Astrocyte of the cerebellum (primary cell): ENCODE data around the gene RSRC1.

Experiments
- DNase-seq: peaks from one replicate; pipeline ENCODE4 v3.0.0-alpha.2; 2011; ENCODE audit warnings: low read depth
- H3K4me3 ChIP-seq: 2 replicates; pipeline ENCODE4 v1.5.1; 2011; ENCODE audit warnings: mild to moderate bottlenecking, low read depth, low read length, moderate library complexity
- in situ Hi-C: cut with HindIII; loops from 2 replicates; pipeline ENCODE4 v1.10.0; 2017; ENCODE audit warnings: low sequenced_read_pairs
- TF ChIP-seq, protein P1 (sequence below): IDR thresholded peaks from 2 replicates; pipeline ENCODE4 v1.5.1; 2012; ENCODE audit warnings: low read length, low read depth, moderate library complexity, mild to moderate bottlenecking; ENCODE audit errors: missing control alignments

Gene RSRC1

DNA sequence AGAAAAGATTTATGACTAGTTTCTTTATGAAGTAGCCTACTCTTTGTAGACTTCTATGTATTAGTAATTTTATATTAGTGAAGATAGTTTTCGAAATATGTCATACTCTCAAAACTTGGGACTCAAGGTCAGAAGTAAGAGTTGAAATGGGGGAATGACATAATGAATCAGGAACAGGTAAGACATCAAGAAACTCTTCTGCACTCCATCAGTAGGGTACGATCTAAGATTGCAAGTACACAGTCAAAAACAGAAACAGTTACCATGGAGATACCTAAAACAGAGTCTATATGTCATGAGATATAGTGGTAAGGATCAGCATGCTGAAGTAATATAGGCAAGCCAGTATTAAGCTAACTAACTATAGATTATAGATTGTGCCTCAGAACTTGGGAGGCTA is 274.1 kb downstream of the RSRC1 start:
- H3K4me3 ChIP-seq: no peak overlapping the region
- in situ Hi-C loops: no loop called here
- TF ChIP-seq, protein P1, sequence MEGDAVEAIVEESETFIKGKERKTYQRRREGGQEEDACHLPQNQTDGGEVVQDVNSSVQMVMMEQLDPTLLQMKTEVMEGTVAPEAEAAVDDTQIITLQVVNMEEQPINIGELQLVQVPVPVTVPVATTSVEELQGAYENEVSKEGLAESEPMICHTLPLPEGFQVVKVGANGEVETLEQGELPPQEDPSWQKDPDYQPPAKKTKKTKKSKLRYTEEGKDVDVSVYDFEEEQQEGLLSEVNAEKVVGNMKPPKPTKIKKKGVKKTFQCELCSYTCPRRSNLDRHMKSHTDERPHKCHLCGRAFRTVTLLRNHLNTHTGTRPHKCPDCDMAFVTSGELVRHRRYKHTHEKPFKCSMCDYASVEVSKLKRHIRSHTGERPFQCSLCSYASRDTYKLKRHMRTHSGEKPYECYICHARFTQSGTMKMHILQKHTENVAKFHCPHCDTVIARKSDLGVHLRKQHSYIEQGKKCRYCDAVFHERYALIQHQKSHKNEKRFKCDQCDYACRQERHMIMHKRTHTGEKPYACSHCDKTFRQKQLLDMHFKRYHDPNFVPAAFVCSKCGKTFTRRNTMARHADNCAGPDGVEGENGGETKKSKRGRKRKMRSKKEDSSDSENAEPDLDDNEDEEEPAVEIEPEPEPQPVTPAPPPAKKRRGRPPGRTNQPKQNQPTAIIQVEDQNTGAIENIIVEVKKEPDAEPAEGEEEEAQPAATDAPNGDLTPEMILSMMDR: no peak
- no peak for DNase-seq

DNA sequence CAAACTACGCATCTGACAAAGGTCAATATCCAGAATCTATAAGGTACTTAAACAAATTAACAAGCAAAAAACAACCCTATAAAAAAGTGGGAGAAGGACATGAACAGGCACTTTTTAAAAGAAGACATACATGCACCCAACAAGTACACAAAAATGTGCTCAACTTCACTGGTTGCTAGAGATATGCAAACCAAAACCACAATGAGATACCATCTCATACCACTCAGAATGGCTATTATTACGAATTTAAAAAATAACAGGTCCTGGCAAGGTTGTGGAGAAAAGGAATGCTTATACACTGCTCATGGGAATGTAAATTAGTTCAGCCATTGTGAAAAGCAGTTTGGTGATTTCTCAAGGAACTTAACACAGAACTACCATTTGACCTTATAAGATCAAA is 285.5 kb downstream of the RSRC1 start:
- TF ChIP-seq, protein P1: no peak
- no peak overlapping the region for H3K4me3 ChIP-seq
- no peak for DNase-seq
- in situ Hi-C loops: no loop called here

DNA sequence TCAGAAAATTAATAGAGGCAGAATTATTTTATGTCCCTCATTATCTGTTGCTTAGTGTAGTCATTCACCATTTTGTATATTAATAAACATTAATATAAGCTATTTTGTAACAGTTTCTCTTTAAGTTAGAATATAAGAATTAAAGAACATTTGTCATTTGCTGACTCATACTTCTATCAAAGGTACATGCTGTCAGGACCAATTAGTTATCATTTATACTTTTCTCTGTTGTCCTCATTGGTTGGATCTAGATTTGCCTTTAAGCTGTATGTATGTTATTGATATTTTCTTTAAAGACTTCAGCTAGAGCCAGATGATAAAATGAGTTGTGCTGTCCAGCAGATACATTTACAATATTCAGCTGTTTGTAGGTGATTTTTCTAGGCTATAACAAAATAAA is 292.7 kb downstream of the RSRC1 start:
- DNase-seq: no peak
- H3K4me3 ChIP-seq: no peak overlapping the region
- in situ Hi-C loops: no loop called here
- TF ChIP-seq, protein P1: no peak

DNA sequence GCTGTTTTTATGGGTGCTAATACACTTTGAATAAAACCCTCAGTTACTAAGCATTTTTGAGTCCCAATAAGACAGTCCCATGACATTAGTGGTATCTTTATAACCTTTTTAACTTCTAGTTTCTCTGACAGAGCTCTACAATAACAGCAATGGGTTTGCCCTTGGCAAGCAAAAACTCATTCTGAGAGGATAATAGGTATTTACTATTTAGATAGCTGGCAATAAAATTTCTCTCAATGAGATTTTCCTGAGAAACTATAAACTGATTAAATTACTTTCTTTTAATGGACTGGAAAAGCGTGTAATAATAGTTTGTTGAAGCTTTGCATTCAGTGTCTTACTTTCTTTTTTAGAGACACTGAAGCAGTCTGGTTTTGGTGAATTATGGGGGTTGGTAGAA is 293.1 kb downstream of the RSRC1 start:
- TF ChIP-seq, protein P1: no peak
- no peak for DNase-seq

DNA sequence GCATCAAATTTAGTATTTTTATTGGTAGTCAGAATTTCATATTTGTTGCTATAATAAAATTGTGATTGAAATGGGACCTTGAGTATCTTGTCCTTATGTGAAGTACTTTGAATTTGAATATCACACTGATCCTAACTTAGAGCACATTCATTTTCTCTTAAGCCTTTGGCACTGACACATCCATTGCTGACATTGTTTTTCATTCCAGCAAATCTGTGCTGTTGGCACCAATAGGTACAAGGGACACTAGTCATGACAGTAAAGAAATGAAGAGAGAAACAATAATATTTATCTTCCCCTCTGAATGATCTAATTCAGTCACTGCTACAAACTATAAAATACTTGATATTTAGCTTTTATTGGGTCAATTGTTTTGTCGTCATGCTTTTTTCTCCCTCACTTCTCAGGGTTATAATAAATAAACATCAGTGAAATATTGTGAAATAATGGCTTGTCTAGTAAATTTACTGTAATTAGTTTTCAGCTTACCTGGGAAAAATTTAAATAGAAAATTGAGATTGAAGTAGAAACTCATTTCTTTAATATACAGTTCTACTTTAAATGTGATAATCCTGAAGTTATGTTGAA is 294.3 kb downstream of the RSRC1 start:
- in situ Hi-C loops: no loop called here
- no peak for DNase-seq
- no peak overlapping the region for H3K4me3 ChIP-seq
- TF ChIP-seq, protein P1: no peak

More for the DNA sequence above, 293.1 kb downstream of the RSRC1 start:
- H3K4me3 ChIP-seq: no peak overlapping the region
- in situ Hi-C loops: no loop called here

DNA sequence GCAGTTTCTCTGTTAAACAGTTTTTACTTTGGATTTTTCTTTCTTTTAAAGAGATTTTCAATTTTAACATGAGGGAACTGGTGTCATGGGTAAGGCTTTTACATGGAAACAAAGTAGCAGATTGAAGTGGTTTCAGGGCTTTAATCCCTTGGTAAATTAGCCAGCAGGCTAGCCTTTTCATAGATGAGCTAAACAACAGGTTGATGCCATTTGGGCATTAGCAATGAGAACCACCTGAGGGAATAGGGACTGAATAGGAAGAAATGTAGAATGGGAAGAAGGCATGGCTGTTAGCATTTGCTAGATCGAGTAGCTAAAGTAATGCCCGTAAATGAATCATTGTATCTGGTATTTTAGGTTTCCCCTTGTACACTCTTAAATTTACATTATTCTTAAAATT is 295.6 kb downstream of the RSRC1 start:
- H3K4me3 ChIP-seq: no peak overlapping the region
- in situ Hi-C loops: no loop called here
- TF ChIP-seq, protein P1: no peak
- DNase-seq: no peak
